Choroid plexus epithelial cell (primary cell): ENCODE data around the gene CARS1.

Experiments
- DNase-seq: peaks from one replicate; pipeline ENCODE4 v3.0.0-alpha.2; 2010; ENCODE audit warnings: low read depth
- H3K4me3 ChIP-seq: 2 replicates; pipeline ENCODE4 v1.5.1; 2011; ENCODE audit warnings: low read depth, mild to moderate bottlenecking, control low read depth, low read length, moderate library complexity
- CTCF ChIP-seq: conservative IDR thresholded peaks from 2 replicates; pipeline ENCODE4 v1.5.1; 2011; ENCODE audit warnings: low read depth, mild to moderate bottlenecking, control low read depth, inconsistent platforms, low read length, moderate library complexity

The CARS1 gene

GRCh38 chr11:3035333-3035732, 21.9 kb downstream of the CARS1 start:
- DNase-seq: no peak
- H3K4me3 ChIP-seq: no peak overlapping the region
- no peak for TF ChIP-seq CTCF

- DNase-seq: no peak
- TF ChIP-seq CTCF: no peak
Observed at GRCh38 chr11:3030289-3031070, 26.7 kb downstream of the CARS1 start.

GRCh38 chr11:3028813-3029212, 28.4 kb downstream of the CARS1 start:
- DNase-seq: no peak
- H3K4me3 ChIP-seq: no peak overlapping the region
- no peak for TF ChIP-seq CTCF

More at GRCh38 chr11:3030289-3031070, 26.7 kb downstream of the CARS1 start:
- H3K4me3 ChIP-seq: no peak overlapping the region

- no peak for TF ChIP-seq CTCF
- DNase-seq: no peak
Observed at GRCh38 chr11:3026803-3027202, 30.4 kb downstream of the CARS1 start.

GRCh38 chr11:3022982-3023381, 34.2 kb downstream of the CARS1 start:
- H3K4me3 ChIP-seq: no peak overlapping the region
- TF ChIP-seq CTCF: no peak
- DNase-seq: peak; percentile 96

More at GRCh38 chr11:3026803-3027202, 30.4 kb downstream of the CARS1 start:
- H3K4me3 ChIP-seq: no peak overlapping the region

- H3K4me3 ChIP-seq: no peak overlapping the region
- peak; percentile 2 for TF ChIP-seq CTCF
- DNase-seq: peak; percentile 99
Observed at GRCh38 chr11:3022300-3022967, 34.8 kb downstream of the CARS1 start.
